Measurements from ENCODE around the gene VPS39. TPM values are rescaled to one million over a fixed set of nuclear protein-coding genes. Genes with fewer than 3 reads are reported as not detected.

Gene VPS39
- total RNA-seq, 1 donor from 2014 or later: 88.9 TPM

GRCh38 chr15:42182328-42182886, 25.7 kb downstream of the VPS39 start:
- peak overlapping the region; percentile 26 for H3K27ac Mint-ChIP-seq
- no peak for TF ChIP-seq CTCF (IDR thresholded peaks at IDR 0.05; ENCODE audit: unreplicated experiment)

GRCh38 chr15:42178056-42178455, 30.0 kb downstream of the VPS39 start:
- no peak for DNase-seq (ENCODE audit: low spot score, unreplicated experiment)
- Mint-ChIP-seq H3K36me3 (ENCODE audit: insufficient read depth) (peaks cover 21% of the 10 kb centered on the region), H3K4me3 (ENCODE audit: low read depth) (no peak overlapping the region), H3K27me3 (no peaks in the 10 kb centered on the region), H3K4me1 (ENCODE audit: low read depth) (no peaks in the 10 kb centered on the region), H3K9me3 (ENCODE audit: low read depth) (no peaks in the 10 kb centered on the region), H3K27ac (peak overlapping the region; percentile 42)
- TF ChIP-seq CTCF (IDR thresholded peaks at IDR 0.05; ENCODE audit: unreplicated experiment): no peak

More at GRCh38 chr15:42182328-42182886, 25.7 kb downstream of the VPS39 start:
- Mint-ChIP-seq H3K36me3 (ENCODE audit: insufficient read depth) (peaks cover 32% of the 10 kb centered on the region), H3K4me3 (ENCODE audit: low read depth) (no peak overlapping the region), H3K4me1 (ENCODE audit: low read depth) (no peaks in the 10 kb centered on the region), H3K27me3 (no peaks in the 10 kb centered on the region), H3K9me3 (ENCODE audit: low read depth) (no peaks in the 10 kb centered on the region)
- DNase-seq (ENCODE audit: low spot score, unreplicated experiment): no peak

DNA sequence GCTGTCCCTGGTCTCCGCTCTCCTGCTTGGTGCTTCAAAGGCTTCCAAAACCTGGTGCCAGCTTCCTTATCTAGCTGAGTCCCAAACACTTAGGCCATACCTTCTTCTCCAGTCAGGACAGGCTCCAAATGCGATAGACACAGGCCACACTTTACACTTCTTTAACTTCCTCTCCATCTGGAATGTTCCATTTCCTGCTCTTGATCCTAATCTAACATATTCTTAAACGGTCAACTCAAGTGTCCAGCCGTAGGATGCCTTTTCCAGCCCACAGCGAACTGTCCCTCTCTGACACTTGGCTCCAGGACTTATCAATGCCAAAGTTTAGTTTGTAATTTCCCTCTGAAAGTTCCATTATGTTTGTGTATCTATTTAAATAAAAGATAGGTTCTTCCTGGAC, 32.4 kb downstream of the VPS39 start:
- no peak overlapping the region for H3K27ac Mint-ChIP-seq
- no peak for TF ChIP-seq CTCF (IDR thresholded peaks at IDR 0.05; ENCODE audit: unreplicated experiment)
- H3K4me3 Mint-ChIP-seq (ENCODE audit: low read depth): no peak overlapping the region
- H3K9me3 Mint-ChIP-seq (ENCODE audit: low read depth): no peaks in the 10 kb centered on the region
- H3K4me1 Mint-ChIP-seq (ENCODE audit: low read depth): no peaks in the 10 kb centered on the region
- H3K36me3 Mint-ChIP-seq (ENCODE audit: insufficient read depth): peaks cover 21% of the 10 kb centered on the region
- no peak for DNase-seq (ENCODE audit: low spot score, unreplicated experiment)
- H3K27me3 Mint-ChIP-seq: no peaks in the 10 kb centered on the region

- H3K36me3 Mint-ChIP-seq (ENCODE audit: insufficient read depth): peaks cover 20% of the 10 kb centered on the region
These were observed 35.6 kb downstream of the VPS39 start for GRCh38 chr15:42172475-42172874.

GRCh38 chr15:42171795-42172194, 36.3 kb downstream of the VPS39 start:
- Mint-ChIP-seq H3K9me3 (ENCODE audit: low read depth) (no peaks in the 10 kb centered on the region), H3K4me1 (ENCODE audit: low read depth) (no peaks in the 10 kb centered on the region), H3K4me3 (ENCODE audit: low read depth) (no peak overlapping the region), H3K27ac (no peak overlapping the region), H3K27me3 (no peaks in the 10 kb centered on the region), H3K36me3 (ENCODE audit: insufficient read depth) (peaks cover 23% of the 10 kb centered on the region)
- DNase-seq (ENCODE audit: low spot score, unreplicated experiment): no peak
- TF ChIP-seq CTCF (IDR thresholded peaks at IDR 0.05; ENCODE audit: unreplicated experiment): no peak

More at GRCh38 chr15:42172475-42172874, 35.6 kb downstream of the VPS39 start:
- TF ChIP-seq CTCF (IDR thresholded peaks at IDR 0.05; ENCODE audit: unreplicated experiment): no peak
- Mint-ChIP-seq H3K27ac (no peak overlapping the region), H3K27me3 (no peaks in the 10 kb centered on the region), H3K4me3 (ENCODE audit: low read depth) (no peak overlapping the region), H3K4me1 (ENCODE audit: low read depth) (no peaks in the 10 kb centered on the region), H3K9me3 (ENCODE audit: low read depth) (no peaks in the 10 kb centered on the region)
- DNase-seq (ENCODE audit: low spot score, unreplicated experiment): no peak

Data from progenitor cell of endocrine pancreas (in vitro differentiated cells).